ENCODE measurements around the gene PEPD.
"Not testable (repeated sequence)": the region's sequence is repeated elsewhere in the genome, so short reads cannot be mapped to it uniquely, and the experiment has no call there.

The PEPD gene

DNA sequence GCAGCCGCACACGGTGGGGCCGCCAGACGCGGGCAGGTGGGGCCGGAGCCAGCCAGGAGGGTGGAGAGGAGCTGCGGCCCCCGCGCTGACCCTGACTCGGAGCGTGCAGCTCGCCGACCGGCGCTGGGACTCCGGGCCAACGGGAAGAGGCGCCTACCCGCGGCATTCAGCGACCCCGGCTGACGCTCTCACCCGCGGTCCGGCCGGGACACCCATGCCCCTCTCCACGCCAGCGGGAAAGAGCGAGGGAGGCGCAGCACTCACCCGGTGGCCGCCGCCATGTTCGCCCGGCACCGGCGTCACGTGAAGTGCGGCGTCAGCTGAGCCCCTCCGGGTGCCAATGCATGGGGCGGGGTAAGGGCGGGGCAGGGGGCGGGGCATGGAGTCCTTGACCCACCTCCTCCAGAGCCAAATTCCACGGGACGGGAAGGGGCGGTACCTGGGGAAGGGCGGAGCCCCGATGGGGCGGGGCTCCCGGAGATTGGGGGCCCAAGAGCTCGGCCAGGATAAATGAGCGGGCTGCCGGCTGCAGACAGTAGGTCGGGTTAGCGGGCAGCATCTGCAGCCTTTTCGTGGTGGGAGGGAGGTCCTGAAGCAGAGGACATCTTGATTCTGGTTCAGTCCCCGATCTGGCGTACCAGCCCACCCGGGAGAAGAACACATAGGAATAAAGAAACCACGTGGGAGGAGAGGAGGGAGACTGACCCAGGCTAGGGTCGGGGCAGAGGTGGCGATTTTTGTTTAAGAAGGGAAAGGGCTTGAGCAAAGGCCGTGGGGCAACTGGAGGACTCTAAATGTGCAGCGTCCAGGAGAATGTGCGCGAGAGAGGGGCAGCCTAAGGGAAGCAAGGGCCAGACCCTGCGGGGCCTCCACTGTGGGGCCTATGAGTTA, at the start of gene PEPD:
Gene PEPD, minus strand, starts transcription at position 312 of the 891 bp plus-strand sequence. Its CDS starts 31 bp downstream, at position 281.
- DNase-seq = peak; percentile 98

DNA sequence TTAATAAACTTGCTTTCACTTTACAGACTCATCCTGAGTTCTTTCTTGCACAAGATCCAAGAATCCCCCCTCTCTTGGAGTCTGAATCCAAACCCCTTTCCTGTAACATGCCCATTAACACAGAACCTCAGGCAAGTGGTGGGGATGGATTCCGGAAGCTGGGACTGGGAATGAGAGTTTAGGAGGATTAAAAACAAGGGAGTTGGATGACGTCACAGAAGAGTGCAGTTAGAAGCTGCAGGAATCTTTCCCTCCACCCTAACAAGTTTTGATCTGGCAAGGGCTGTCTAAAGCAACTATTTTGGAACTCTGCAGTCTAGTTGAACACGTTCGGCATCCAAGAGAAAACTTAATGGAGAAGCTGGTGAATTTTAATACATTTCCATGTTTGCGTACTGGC, 48.2 kb upstream of the PEPD start:
- DNase-seq = no peak

DNA sequence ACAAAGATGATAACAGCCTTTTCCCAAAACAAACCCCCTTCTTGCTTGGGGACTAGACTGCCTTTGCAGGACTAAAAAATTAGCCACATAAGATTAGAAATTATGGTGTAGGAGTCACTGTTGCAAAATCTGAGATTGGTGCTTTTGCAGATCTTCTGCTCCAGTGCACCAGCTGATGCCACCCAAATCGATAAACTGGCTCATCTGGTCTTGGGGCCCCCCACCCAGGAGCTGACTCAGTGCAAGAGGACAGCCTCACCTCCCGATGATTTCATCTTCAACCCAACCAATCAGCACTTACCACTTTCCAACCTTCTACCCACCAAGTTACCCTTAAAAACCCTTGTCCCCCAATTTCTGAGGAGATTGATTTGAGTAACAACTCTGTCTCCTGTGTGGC, 47.1 kb upstream of the PEPD start:
- no peak for DNase-seq

DNA sequence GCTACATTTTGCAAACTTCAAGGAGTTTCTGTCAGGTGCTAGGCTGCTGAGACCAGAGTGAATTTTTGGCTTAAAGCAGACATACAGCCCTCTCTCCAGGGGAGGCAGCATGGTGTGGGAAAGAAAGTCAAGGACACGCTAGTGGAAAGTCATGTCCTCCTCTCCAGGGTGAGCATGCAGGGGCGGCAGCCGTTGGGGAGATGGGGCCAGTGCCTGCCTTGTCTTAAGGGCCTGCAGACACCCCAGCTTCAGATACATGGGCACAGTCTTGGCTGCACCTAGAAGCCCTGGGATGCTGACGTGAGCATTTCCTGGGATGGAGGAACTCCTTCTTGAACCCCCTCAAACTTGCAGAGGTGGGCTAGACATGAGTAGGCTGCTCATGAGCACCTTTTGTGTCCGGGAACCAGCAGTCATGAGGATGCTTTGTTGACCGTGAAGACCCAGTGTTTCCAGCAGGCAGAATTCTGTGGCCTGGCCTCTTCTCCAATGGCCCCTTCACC, 43.3 kb upstream of the PEPD start:
- no peak for DNase-seq

DNA sequence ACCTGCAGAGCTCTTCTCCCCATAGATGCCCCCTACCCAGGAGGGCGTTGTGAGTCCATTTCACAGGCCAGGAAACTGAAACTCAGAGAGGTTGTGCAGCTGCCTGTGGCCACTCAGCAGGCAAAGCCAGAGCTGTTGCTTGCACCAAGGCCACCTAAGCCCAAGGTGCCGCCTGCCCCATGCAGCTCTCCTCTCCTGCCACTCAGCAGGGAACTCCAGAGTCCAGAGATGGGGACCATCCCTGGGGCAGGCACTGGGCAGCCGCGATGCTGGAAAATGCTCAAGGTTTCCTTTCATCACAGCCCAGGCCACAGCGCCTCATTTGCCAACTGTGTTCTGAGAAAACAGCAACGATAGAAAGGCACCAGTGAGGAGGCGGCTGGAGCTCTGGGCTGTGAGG, 41.0 kb upstream of the PEPD start:
- DNase-seq = no peak

DNA sequence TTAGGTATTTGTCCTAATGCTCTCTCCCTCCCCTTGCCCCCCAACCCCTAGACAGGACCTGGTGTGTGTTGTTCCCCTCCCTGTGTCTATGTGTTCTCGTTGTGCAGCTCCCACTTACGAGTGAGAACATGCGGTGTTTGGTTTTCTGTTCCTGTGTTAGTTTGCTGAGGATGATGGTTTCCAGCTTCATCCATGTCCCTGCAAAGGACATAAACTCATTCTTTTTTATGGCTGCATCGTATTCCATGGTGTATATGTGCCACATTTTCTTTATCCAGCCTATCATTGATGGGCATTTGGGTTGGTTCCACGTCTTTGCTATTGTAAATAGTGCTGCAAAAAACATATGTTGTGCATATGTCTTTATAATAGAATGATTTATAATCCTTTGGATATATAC, 40.1 kb upstream of the PEPD start:
- not testable (repeated sequence) for DNase-seq

DNA sequence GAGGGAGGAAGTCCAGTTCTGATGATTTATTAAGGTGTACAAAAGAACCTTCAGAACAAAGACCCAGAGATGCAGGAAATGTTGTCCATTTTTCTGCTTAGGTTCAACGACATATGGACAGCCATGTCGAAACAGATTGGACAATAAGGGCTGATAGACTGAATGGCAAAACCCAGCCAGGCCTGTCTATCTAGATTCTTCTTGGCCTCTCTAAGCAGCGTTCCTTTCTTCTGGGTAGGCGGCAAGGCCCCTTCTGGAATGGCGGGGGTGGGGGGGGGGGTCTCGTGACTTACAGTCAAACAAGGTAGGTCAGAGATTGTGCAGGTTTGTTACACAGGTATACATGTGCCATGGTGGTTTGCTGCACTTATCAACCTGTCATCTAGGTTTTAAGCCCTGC, 39.7 kb upstream of the PEPD start:
- DNase-seq = no peak

DNA sequence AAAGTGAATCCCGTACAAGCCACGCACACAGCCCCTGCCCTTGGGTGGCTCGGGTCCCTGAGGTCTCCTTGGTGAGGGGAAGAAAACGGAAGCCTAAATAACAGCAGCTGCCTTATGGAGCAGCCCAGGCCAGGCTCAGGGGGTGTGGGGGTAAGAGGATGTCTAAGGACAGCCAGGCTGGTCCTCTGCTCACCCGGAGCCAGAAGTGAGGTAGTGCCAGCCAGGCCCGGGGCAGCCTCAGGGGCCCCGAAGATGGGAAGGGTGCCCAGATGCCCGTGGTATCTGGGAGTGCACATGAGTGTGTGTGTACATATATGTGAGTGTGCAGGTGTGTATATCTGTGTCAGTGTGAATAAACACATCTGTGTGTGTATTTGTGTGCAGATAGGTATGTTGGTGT, 38.4 kb upstream of the PEPD start:
- DNase-seq = no peak

DNA sequence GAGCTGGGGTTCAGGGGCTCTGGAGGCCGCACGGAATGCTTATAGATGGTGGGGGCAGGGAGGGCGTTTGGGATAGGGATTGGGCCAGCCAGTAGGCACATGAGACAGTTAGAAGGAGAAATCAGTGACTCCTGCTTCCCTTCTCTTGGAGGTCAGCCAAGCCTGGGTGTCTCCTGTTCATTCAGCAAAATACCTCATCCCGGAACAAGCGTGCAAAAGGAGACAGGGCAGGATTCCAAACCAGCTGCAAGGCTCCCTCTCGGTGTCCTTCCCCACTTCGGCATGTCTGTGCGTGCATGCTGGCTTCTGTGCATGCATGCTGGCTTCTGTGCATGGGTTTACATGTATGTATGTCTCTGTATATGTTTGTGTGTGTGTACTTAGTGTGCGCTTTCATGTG, 37.3 kb upstream of the PEPD start:
- no peak for DNase-seq

DNA sequence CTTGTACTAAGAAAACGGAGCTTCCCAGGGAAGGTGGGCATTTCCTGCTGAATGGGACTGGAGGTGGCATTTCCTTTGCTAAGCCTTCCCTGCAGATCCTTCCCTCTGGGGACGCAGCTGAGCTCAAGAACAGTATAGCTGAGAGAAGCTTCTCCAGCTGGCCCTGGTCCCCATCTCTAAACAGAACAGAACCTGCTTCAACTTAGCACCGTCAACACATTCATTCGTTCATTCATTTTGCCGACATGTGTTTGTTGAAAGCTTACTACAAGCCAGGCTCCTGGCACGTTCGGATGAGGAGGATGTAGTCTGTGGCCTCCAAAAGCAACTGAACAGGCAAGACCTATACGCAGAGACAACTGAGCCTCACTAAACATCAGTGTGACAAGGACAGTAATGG, 36.6 kb upstream of the PEPD start:
- no peak for DNase-seq

DNA sequence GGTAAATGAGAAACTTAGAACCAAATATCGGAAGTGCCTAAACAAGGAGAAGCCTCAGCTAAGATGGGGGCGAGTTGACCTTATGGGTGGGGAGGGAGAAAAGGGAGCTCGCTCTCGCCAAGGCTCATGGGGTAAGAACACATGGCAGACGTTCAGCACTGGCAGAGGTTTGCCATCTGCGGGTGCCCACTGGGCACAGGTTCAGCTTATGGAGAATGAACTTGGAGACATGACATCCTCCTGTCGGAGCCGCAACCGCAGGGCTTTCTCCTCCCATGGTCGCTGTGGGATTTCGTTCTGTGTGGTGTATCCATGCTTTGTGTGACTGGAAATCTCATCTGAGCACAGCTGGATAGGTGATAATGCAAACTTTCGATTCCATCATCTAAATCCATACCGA, 36.1 kb upstream of the PEPD start:
- DNase-seq = no peak

DNA sequence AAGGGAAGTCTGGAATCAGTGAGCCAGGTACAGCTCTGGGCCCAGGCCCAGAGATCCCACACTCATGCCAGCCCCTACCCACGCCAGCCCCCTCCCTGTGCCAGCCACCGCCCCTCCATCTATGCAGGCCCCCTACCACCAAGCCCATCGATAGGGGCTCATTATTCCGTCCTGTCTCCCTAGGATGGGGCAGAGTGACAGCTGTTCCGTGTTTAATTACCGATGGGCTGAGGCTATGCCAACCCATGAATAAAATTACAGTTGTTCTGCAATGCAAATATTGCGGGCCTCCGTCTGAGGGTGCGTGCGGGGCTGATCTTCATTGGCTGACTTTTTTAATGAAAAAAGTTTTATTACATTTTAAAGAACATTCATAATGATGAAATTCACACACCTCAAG, 35.6 kb upstream of the PEPD start:
- peak; percentile 28 for DNase-seq

DNA sequence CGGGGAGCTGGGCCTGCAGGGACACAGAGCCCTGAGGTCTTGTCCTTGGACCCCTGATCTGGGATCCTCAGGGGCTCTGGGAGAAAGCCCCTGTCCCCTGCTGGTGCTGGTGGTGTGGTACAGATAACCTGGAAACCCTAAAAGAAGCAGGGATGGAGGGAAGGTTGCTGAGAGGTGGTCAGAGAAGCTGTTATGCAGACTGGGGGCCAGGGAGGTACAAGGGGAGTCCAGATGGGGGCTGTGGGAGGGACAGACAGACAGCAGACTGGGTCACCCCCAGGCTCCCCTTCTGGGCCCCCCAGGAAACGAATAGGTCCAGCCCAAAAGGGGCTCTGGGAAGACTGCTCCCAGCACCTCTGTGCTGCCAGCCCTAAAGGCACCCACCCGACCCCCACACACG, 34.7 kb upstream of the PEPD start:
- DNase-seq = no peak

DNA sequence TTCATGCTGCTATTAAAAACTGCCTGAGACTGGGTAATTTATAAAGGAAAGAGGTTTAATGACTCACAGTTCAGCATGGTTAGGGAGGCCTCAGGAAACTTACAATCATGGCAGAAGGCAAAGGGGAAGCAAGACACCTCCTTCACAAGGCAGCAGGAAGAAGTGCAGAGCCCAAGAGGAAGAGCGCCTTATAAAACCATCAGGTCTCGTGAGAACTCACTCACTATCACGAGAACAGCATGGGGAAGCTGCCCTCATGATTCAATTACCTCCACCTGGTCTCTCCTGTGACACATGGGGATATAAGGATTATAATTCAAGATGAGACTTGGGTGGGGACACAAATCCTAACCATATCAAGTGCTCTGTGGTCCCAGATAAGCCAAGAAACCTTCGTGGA, 34.1 kb upstream of the PEPD start:
- DNase-seq = not testable (repeated sequence)

DNA sequence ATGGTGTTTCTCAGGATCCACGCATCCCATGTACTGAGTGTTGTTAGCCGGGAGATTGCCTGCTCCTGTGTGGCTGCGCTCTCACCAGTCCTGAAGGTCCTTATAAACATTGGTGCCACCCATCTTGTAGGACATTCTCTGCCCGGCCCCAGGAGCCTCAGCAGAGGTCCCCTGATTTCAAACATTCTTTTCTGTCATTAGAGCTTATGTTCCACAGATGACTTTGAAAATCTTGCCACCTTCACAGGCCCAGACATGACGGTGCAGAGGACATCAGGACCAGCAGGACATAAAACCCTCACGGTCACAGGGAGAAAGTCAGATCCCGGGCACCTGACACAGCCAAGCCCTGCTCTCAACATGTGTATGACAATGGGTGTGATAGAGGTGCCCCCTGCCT, 33.2 kb upstream of the PEPD start:
- DNase-seq = peak; percentile 27

DNA sequence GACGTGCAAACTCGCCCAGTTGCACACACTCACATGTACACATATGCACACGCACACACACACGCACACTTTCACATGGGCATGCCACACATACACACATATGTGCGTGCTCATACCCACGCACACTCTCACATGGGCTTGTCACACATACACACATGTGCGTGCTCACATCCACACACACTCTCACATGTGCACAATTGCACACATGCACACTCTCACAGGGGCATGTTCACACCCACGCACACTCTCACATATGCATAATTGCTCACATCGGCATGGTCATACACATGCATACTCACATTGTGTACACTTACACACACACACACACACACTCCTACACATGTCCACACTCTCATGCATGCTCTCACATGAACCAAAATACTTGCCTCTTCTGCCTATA, 32.8 kb upstream of the PEPD start:
- DNase-seq = no peak

DNA sequence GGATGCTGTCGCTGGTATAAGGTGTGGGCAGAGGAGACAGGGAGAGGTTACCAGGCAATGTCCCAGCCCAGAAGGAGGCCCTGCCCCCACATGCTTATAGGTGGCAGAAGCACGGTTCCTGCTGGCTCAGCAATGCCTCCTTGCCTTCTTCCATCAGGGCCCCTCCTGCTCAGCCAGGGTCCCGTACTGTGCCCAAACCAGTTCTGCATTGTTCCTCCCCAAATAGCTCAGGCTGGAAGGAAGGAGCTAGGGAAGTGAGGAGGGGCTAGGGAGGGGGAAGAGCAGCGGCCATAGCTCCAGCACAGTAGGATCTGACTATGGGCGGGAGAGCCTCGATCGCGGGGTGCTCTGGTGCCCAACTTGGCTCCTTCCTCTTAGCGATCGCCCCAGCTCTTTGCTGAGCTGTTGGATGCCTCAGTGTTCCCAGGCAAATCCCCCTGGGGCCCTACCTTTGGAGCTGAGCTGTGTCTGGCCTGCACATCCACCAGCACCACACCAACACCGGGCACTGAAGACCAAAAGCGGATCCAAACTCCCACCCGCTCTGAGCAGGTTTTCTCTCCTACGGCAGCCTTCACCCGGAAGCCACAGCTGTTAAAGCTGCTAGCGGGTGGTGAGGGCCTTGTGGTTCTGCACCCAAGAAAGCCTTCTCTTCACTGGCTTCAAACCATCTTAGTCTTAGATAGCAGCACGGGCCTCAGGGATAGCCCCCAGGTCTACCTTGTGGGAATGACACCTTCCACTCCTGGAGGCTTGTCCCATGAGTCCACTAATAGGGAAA, 32.1 kb upstream of the PEPD start:
- peak; percentile 52 for DNase-seq

DNA sequence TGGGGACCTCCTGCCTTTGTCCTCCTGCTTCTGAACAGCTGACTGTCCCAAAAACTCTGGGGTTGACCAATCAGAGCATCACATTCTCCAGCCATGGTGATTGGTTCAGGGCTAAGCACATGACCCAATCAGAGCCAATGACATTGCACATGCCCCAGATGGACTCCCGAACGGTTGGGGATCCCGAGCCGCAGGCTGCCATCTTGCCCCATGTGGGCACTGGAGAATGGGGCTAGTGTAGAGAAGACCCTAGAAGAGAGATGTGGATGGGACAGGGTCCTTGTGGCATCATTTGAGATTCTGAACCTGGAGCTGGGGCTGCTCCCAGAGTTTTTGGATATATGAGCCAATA, 31.3 kb upstream of the PEPD start:
- DNase-seq = peak; percentile 43

DNA sequence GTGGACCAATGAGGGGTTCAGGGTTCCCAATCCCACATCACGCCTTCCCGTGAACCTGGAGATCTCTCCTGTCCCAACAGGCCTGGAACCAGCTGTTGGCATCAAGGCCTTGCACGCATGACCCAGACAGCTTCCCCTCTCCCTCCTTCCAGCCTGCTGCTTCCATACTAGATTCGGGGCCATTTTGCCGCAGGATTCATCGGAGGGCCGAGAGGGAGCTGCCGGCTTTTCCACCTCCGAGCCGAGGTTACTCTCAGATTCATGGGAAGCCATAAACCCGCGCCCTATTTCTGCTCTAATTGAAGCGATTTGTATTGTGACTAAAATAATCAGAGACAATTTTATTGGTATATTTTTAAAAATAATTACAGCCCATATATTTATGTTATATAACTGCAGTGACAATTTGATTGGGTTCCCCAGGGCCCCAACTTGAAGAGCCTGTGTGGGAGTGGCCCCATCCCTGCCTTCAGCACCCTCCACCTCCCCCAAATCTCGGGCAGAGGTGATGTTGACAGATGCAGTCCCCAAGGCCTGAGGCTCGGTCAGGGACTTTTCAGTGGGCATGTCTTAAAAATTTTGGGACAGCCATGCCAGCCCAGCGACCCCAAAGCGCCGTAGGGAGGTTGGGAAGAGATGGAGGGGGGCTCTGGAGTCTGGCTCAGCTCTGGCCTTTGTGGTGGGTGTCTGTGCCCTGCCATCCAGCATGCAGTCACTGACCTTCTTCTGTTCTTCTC, 30.8 kb upstream of the PEPD start:
- no peak for DNase-seq

DNA sequence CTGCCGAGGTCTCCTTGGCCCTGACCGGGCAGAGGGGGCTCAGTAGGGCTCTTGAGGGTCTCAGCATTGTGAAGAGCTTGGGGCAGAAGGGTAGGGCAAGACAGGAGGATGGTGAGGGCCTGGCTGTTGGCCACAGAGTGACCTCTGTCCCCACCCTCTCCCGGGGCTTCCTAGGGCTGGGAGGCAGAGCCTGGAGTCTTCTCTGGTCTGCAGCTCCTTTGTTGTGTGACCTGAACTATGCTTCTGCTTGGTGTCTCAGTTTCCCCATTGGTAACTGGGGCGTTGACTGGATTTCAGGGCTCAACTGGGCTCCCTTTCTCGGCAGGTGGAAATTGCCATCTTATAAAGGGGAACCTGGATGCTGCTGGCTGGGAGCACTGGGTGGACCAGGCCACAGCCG, 30.1 kb upstream of the PEPD start:
- DNase-seq = peak; percentile 34

DNA sequence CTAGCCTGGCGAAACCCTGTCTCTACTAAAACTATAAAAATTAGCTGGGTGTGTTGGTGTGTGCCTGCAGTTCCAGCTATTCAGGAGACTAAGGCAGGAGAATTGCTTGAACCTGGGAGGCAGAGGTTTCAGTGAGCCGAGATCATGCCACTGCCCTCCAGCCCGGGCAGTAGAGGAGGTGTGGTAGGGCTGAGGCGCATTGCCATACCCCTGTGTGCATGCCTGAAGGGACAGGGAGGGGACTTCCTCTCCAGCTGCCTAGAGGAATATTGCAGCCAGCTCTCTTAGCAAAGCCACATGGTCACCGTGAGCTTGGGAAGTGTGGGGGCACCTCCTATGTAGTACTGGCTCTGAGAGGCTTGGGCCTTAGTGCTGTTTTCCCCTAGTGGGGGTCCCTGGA, 29.2 kb upstream of the PEPD start:
- no peak for DNase-seq

DNA sequence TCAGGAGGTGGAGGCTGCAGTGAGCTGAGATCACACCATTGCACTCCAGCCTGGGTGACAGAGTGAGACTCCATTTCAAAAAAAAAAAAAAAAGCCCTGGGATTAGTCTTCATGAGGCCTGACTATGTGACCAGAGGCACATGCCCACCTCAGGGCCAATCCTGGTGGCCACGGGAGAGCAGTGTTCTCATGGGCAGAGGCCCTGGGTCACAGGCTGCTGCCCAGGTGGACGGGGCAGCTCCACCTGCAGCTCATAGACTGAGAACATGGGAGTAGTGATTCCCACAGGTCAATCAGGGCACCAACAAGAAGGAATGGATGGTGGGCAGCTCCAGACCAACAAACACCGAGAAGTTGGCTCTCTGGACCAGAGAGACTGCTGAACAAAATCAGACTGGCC, 26.1 kb upstream of the PEPD start:
- DNase-seq = no peak

DNA sequence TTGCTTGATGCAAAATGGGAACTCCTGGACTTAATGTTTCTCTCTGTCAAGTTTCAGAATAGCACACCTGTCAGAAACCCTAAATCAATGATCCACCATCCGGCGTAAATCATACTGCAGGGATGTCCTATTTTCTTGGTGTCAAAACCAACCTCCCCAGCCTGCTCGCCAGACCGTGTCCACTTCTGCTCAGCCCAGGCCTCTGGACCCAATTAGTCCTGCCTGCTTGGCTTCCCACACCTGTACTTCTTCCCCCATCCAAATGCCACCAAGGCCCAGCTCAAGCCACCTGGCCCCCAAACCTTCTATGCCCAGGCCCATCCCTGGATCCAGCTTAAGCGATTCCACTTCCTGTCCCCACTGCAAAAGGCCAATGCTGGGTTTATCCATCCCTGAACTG, 25.1 kb upstream of the PEPD start:
- no peak for DNase-seq

Data from islet precursor cell (in vitro differentiated cells).